HG03196 (cell line): ENCODE measurements around the gene HHAT.

Experiments
- ATAC-seq: cut with Tn5 transposase; IDR thresholded peaks from one replicate; pipeline ENCODE4 v1.9.1; 2021; ENCODE audit not compliant: unreplicated experiment

HHAT gene

GRCh38 chr1:210328746-210329503 lies at the start of gene HHAT:
Gene HHAT (plus strand): TSS chr1:210328902. CDS start chr1:210348976, 20,074 bp downstream.
- peak; percentile 55 for ATAC-seq

DNA sequence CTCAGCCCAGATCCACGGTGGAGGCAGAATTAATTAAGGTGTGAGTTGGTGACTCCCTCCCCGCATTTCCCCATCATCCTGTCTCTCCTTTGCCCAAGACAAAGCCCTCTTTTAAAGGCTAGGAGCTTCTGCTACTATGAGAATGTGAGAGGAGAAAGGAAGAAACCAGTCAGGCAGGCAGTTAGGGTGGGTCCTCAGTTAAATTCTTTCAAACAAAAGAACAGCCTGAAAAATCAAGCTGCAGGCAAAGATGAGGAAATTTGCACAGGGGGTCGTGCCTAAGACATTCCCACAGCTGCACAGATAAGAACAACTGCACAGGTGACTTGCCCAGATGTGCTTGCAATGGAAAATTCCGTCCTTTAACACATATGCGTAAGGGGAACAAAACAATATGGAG lies 48.5 kb upstream of the HHAT start:
- no peak for ATAC-seq

GRCh38 chr1:210288116-210288515 lies 40.6 kb upstream of the HHAT start:
- no peak for ATAC-seq

DNA sequence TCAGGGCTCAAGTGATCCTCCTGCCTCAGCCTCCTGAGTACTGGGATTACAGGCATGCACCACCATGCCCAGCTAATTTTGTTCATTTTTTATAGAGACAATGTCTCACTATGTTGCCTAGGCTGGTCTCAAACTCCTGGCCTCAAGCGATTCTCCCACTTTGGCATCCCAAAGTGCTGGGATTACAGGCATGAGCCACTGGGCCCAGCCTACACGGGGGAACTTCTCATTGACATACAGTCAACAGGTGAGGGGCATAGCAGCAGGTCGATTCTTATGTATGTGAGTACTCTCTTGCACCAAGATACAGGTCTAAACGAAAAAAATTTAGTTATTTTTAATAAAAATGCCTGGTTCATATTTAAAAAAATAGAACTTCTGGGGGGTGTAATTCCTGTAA lies 39.5 kb upstream of the HHAT start:
- no peak for ATAC-seq

DNA sequence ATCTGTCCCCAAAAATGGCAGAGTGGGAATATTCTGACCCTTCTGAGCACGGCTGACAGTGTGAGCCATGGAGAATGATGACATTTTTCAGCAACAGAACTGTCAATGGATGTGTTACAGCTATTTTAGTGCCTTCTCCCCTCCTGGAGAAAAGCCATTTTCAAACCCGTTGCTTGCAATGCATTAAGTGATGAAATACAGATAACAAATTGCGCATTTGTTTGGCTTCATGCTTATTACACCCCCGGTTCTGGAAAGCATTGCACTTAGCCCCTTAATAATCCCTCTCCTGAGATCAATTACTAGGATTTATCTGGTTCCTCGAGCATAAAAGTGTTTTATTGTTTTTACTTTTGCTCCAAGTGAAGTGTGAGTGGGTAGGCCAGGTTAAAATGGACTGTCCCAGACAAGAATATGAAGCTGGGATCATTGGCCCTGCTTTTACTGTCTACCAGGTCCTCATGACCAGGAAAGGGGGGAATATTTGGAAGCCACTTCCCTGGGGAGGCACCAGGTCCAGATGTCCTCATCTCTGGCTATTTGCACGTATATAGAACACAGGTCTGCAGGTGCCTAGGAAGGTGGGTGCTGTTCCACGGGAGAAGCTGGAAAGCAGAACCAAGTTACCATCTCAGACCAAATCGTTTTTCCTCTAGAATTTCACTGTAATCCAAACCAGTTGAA lies 37.5 kb upstream of the HHAT start:
- no peak for ATAC-seq

- no peak for ATAC-seq
Measured at GRCh38 chr1:210291786-210292230, 36.9 kb upstream of the HHAT start.

DNA sequence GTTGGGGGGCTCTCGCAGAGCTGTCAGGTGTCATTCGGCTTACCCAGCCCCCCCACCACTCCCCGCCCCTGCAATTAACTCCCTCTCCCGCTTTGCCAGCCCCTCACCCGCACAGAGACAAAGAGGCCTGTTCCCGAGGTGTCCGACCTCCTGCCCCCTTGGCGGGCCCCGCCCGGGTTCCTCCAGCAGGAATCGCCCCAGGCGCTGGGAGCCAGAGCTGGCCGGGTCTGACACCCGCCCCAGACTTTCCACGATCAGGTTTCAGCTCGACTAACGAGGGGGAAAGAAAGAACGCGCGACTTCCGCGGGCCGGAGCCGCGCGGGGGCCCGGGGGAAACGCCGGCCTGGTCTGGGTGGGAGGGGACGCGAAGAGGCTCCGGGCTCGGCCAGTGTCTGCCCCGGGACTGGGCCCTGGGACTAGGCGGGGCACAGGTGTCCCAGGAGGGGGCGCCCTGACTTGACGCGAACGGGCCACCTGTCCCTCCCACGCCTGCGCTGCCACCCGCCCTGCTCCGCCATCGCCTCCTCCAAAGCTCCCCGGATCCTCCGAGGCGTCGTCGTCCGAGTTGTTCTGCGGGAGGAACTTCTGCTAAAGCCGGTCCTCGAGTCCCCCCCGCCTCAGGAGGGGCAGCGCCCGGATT lies 36.4 kb upstream of the HHAT start:
- ATAC-seq, result no peak

DNA sequence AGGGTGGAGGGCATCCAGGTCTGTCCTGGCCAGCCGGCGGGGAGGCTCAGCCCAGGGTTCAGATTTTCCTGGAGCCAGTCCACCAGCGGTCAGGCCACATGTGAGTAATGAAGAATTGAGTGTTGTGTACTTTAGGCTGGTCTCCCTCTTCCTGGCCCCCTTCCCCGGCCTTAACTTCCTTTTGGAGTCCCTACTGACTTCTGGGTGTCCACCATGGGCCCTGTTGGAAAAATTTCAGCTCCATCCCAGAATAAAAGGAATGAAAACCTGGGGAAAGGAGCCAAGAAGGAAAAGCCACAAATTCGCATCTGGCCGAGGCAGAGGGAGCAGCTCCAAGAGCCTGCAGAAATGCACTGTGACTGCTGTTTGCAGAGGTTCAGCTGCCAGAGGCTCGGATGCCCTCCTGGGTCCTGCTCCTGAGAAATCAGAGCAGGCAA lies 35.5 kb upstream of the HHAT start:
- ATAC-seq, result no peak

GRCh38 chr1:210294999-210295745 lies 33.5 kb upstream of the HHAT start:
- no peak for ATAC-seq

GRCh38 chr1:210296682-210297081 lies 32.0 kb upstream of the HHAT start:
- no peak for ATAC-seq

GRCh38 chr1:210298296-210298695 lies 30.4 kb upstream of the HHAT start:
- ATAC-seq, result no peak

DNA sequence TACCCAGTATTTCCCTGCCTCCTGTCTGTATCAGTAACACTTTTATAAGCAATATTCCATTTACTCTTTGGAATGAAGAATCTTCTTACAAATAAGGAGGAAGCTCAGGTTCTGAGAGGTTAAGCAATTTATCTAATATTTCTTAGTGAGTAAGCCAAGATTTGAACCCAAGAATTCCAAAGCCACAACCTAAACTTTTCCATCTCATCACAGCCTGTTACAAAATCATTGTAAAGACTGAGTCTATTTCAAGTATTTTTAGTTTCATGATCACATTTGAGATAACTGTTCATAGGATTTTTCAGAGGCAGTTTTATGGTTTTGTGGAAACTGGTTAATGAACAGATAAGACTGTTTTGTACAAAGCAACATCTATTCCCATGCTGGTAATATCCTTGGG lies 29.8 kb upstream of the HHAT start:
- no peak for ATAC-seq

DNA sequence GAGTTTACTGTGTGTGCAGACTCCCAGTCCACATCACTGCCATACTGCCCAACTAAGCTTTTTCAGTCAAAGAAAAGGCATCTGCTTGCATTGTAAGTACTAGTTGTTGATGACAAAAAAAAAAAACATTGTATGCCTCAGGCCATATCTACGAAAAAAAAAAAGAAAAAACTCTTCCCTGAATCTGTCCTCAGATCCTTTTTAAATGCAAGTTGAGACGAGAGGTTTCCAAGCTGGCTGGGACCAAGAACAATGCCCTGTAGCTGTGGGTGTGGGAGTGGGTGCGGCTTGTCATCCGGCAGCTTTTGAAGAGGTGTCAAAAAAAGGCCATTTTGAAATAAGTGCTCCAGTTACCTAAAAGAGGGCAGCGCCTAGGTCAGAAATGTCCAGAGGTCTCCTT lies 29.2 kb upstream of the HHAT start:
- no peak for ATAC-seq

- ATAC-seq, result no peak
Measured at GRCh38 chr1:210300923-210301614, 27.6 kb upstream of the HHAT start.

GRCh38 chr1:210301615-210302000 lies 27.1 kb upstream of the HHAT start:
- no peak for ATAC-seq

- no peak for ATAC-seq
Measured at GRCh38 chr1:210302501-210302900, 26.2 kb upstream of the HHAT start.

DNA sequence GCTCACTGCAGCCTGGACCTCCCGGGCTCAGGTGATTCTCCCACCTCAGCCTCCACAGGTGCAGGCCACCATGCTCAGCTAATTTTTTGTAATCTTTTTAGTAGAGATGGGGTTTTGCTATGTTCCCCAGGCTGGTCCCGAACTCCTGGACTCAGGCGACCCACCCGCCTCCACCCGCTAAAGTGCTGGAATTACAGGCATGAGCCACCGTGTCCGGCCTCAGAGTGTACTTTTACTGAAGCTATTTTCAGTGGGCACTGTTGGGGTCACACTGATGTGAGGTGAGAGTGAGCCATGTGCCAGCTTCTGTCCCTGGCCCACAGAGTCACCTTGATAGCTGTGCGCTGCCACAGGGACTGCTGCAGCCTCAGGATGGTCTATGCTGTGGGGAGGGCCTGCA lies 25.3 kb upstream of the HHAT start:
- ATAC-seq, result no peak

DNA sequence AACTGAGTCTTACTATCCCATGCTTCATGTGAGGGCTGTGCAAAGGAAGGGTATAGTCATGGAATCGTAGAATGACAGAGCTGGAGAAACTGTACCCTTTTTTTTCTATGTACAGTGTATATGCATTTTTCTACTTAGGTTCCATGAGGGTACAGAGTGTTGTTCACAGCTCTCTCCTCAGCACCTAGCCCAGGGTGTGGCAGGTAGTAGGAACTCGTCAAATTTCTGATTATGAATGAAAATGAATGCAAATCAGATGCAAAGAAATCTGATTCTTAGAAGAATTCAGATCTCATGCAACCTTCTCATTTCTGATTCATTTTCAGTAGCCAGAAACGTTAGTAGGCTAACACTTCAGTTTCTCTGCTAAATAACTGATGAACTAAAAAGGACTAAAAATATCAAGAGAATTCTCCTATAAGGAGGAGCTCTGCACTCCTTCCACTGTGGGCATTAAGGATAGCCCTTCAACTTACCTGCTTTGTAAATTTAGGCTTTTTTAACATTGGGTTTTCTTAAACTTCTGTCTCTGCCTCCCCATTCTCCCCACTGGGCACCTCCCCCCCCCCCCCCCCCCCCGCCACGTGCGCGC lies 18.0 kb upstream of the HHAT start:
- no peak for ATAC-seq

DNA sequence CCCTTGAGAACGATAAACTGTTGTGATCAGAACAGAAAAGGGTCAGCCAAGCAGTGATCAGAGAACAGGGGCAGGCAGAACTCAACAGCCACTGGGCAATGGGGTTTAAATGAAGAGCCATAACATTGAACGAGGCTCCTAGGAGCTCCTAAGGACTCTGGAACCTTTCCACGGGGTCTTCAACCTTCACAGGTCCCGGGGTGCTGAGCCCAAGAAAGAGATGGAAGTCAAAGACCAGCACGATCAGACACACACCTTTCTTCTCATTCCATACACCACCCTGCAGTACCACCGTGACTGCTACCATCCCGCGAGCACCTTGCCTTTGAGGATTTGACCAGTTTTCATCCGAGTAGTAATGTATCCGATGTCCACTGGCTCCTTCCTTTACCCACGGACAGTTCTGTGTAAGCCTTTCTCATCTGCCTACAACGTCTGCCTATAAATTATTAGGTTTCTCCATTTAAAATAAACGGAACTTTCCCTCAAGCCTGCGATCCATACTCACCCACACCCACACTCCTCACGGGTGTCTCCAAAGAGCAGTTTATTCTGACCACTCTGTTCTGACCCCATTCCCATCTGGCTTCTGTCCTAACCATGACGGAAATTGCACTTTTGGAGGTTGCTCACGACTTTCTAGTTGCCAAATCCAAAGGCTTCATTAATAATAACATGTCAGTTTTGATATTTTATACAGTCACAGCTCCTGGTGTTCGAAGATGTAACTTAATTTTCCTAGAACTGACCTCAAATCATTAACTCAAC lies 16.8 kb upstream of the HHAT start:
- no peak for ATAC-seq
